ENCODE data around the gene EEPD1.
"Not testable (repeated sequence)": the region's sequence is repeated elsewhere in the genome, so short reads cannot be mapped to it uniquely, and the experiment has no call there.

The EEPD1 gene

DNA sequence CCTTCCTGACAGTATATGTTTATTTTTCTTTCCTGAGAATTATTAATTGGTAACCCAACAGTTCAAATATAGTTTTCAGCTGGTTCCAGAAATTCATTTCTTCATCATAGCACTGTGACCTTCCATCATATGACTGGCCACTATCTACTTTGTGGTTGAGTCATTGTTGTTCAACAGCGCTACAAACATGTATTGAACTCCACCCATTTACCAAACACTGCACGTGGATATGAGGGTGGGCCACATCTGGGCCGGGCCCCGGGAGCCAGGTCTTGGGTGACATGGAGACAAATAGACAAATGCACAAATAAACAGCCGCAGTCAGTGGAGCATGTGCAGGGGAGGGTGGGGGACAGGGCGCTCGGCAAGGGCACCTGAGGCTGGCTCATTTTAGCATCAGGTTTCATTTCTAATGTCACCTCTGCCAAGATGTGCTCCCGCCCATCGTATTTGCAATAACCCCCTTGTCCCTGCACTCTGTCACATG, 24.0 kb upstream of the EEPD1 start:
- no peak for DNase-seq (ENCODE audit: low read depth)

DNA sequence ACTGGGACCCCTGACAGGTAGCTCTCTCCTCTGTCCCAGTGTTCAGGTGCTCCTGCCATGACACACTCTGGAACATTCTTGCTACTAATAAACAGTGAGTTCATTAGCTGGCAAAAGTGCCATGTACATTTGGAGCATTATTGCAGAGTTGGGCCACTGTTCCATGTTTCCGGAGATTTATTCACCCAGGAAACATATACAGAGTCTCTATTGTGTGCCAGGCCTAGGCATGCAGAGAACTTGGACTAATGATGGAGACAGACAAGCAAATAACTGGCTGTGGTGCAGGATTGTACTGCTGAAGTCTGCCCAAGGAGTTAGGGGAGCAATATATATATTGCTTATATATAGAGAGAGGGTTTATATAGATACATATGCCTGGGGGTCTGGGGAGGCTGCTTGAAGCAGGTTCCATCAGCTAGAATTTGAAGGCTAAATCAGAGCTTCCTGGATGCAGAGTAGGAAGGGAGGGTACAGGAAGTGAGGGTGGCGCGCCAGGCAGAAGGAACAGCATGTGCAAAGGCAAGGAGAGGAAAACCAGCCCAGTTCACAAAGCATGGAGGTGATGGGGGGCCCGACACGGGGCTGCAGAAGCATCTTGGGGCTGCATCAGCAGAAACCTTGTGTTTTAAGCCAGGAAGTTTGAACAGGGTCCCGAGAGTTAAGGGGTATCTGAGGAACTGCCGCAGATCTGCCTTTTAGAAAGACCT, 22.7 kb upstream of the EEPD1 start:
- no peak for DNase-seq (ENCODE audit: low read depth)

GRCh38 chr7:36131026-36131425, 22.0 kb upstream of the EEPD1 start:
- no peak for DNase-seq (ENCODE audit: low read depth)

GRCh38 chr7:36131499-36131898, 21.6 kb upstream of the EEPD1 start:
- DNase-seq (ENCODE audit: low read depth) = no peak

GRCh38 chr7:36132012-36132411, 21.0 kb upstream of the EEPD1 start:
- no peak for DNase-seq (ENCODE audit: low read depth)

- DNase-seq (ENCODE audit: low read depth) = no peak
These were observed 17.4 kb upstream of the EEPD1 start for GRCh38 chr7:36135700-36136099.

DNA sequence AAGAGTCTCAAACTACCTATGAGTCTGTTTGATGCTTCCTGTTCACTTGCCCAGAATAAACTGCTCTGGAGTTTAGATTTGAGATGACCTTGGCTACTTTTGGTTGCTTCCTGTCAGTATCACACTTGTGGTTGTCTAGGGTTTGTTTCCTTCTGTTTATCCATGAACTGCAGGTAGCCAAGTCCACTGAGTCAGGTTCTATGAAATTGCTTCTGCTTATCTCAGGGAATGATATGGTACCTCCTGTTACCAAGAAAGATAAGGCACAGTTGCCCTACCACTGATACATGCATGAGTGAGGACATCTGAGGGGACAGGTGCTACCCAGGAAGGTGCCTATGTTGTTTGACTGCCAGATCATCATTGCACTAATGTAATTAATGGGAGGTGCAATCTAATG, 15.8 kb upstream of the EEPD1 start:
- DNase-seq (ENCODE audit: low read depth) = no peak

- no peak for DNase-seq (ENCODE audit: low read depth)
These were observed 15.3 kb upstream of the EEPD1 start for GRCh38 chr7:36137754-36138153.

DNA sequence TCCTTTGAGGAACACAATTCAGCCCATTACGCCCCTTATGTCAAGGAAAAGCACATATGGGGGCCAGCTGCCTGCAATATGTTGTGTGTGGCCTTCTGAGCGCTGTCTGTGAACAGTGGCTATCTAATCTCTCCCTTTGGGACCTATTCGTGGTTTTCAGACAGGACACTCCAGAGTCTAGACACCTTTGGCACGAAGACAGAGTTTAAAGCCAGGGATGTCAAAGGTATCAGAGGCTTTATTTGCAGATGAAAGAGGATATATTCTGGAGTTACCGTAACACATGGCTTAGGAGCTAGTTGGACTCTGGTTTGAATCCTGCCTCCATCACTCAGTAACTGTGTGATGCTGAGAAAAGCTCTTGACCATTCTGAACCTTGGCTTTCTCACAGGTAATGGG, 14.8 kb upstream of the EEPD1 start:
- no peak for DNase-seq (ENCODE audit: low read depth)

DNA sequence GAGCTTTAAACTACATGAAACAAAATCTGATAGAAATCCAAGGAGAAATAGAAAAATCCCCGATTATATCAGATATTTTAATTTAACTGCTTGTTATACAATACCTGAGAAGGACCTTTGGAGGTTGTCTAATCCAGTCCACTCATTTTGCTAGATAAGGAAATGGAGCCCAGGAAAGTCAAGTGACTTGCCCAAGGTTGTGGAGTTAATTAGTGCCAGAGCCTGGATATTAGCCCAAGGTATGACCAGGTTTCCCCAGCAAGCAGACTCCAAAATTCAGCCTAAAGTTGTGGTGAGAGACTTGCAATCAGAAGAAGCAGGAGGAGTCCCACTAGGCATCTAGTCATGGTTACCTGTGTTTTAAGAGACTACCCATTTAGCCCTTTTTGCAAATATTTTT, 11.7 kb upstream of the EEPD1 start:
- no peak for DNase-seq (ENCODE audit: low read depth)

DNA sequence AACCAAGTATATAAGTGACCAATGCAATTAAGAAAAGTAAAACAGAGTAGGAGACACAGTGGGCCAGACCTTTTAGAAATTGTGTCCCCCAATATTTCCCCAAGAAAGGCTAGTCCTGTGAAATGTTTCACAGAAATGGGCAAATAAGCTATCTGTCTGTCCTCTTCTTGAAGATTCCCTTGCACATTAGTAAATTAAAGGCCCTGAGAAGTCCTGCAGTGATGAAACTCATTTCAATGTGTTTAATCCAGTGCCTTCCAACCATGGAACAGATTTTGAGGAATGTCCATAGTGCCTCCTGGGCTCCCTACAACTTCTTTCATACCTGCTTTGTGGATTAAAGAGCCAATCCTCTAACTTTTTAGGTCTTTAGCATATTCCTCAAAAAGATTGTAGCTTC, 11.2 kb upstream of the EEPD1 start:
- no peak for DNase-seq (ENCODE audit: low read depth)

DNA sequence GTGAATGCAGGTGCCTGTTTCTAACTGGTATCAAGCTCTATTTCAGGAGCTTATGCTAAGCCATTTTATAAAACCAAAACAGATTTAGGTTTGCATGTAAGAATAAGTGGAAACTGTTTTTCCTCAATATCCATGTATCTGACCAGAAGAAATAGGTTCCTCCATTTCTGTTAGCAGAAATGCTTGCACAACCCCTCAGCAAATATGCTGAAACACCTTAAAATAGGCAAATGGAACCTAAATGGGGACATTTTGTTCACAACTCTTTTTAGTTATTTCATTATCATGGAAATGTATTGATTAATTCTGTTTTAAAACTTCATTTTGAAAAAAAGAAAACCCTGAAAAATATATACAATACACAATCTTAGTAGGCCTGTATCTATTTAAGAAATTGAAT, 8.9 kb upstream of the EEPD1 start:
- DNase-seq (ENCODE audit: low read depth) = no peak

GRCh38 chr7:36145686-36146085, 7.4 kb upstream of the EEPD1 start:
- no peak for DNase-seq (ENCODE audit: low read depth)

DNA sequence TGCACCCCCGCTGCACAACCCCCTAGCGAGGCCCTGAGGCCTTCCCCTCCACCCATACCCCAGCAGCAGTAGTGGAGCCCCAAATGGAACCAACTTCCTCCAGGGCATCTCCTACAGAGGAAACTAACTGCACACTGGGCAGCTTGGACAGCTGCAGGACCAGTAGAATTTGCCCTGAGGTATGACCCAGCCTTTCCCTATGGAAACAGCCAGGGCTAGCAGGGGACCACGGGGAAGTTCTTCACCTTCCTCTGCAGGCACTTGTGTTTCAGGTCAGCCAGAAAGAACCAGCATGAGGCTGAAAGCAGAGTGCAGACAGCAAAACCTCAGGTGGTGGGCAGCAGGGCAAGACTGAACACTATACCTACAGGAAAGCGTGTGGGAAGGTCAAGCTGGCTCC, 5.7 kb upstream of the EEPD1 start:
- no peak for DNase-seq (ENCODE audit: low read depth)

DNA sequence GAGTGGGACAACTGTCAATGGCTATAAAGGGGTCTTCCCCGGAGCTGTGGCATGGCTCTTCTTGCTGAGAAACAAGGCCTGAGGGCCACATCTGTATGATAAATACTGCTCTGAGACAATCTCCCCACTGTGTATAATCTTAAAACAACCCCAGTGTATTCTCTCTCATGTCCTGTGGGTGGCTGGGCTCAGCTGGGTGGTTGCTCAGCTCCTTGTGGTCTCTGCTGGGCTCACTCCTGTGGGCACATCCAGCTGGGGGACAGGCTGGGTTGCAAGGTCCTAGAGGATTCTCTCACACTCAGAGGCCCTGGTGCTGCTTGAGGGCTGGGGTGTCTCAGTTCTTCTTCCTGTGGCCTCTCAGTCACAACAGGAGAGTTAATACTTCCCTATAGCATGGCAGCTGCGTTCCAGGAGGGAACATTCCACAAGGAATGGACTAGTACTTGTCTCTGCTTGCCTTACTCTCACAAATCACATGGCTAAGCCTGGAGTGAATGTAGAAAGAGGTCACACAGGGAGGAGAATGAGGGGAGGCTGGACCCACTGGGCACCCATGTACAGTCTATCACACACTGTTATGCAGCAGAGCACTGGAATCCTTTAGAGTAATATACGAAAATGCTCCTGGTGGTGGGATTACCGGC, 4.5 kb upstream of the EEPD1 start:
- no peak for DNase-seq (ENCODE audit: low read depth)

- not testable (repeated sequence) for DNase-seq (ENCODE audit: low read depth)
These were observed 3.8 kb upstream of the EEPD1 start for GRCh38 chr7:36149240-36149639.

- no peak for DNase-seq (ENCODE audit: low read depth)
These were observed 3.2 kb upstream of the EEPD1 start for GRCh38 chr7:36149694-36150452.

DNA sequence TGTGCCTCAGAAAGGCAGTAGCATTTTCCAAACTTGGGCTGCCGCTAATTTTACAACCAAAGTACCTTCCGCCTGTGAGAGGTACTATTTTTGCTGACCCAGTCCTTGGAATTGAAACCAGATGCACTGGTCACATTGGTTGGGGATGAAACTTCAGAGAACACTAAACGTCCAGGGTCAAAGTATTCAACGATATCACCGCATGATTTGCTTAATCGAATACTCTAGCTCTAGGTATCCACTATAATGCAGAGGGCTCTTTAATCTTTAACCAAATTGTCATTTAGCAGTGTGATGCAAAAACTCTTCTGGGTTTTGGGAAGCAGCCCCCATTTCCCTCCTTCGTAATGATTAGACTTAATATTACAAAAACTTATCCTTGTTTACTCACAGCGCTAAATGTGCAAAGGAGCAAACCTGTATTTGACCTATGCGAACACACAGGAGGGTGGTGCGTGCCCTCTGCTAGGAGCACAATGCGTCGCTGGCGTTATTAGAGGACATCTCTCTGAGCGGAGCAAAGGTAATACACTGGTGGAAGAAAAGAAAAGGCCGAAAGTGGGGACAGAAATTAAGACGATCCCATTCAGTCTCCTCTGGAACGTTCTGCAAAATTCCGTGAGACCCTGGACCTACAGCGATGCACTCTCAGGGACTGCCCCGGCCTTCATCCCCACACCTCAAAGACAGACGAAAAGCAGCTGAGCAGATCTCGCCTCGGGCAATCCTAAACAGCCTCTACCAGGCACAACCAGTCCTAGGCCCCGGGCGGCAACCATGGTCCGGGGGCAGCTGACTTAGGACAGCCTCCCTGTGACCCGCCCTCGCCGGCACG, 916 bp upstream of the EEPD1 start:
- no peak for DNase-seq (ENCODE audit: low read depth)

DNA sequence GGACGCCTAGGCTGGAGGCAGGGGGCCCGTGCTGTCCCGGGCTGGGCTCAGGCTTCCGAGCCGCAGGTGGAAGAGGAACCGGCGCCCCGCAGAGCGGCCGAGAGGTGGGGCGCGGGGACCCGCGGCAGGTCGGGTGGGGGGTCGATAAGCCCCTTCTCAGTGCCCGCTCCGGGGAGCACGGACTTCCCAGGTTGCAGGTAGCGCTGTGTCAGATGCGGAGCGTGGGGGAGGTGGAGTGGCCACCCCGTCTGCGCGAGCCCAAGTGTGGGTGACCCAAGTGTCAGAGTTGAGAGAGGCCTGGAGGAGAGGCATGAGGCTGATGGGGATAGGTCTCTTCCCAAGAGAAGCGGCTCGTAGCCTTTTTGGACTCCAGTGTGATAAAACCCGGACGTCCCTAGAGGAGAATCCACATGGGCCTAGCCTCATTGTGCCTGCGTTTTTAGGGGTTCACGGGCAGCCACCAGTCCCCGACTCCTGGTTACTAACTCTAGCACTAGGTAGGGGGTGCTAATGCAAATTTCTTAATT, 580 bp downstream of the EEPD1 start:
- no peak for DNase-seq (ENCODE audit: low read depth)

DNA sequence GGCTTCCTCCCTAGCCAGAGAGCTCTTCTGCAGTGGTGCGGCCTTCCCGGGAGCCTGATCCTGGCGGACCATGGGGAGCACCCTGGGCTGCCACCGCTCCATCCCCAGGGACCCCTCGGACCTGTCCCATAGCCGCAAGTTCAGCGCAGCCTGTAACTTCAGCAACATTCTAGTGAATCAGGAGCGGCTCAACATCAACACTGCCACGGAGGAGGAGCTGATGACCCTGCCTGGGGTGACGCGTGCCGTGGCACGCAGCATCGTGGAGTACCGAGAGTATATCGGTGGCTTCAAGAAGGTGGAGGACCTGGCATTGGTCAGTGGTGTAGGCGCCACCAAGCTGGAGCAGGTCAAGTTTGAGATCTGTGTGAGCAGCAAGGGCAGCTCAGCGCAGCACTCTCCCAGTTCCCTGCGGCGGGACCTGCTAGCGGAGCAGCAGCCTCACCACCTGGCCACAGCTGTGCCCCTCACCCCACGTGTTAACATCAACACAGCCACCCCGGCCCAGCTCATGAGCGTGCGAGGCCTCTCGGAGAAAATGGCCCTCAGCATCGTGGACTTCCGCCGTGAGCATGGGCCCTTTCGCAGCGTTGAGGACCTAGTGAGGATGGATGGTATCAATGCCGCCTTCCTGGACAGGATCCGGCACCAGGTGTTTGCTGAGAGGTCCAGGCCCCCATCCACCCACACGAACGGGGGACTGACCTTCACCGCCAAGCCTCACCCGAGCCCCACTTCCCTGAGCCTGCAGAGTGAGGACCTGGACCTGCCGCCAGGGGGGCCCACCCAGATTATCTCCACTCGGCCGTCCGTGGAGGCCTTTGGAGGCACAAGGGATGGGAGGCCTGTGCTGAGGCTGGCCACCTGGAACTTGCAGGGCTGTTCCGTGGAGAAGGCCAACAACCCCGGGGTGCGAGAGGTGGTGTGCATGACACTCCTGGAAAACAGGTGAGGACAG, 1.5 kb downstream of the EEPD1 start:
- no peak for DNase-seq (ENCODE audit: low read depth)
